Tibial artery (tissue), 4 donors: ENCODE measurements around the gene CASD1.

Experiments
- DNase-seq, 2 donors: peaks; one replicate each; pipeline ENCODE4 v3.0.0-alpha.2; 2019
- H3K27ac ChIP-seq, 2 donors: fragments of 200-600 bp; sonication (generic) in 1 of 2; 1 replicate in 1 of 2; 2 replicates in 1 of 2; pipeline ENCODE4 v1.5.1; 2018 to 2019; ENCODE audit warnings: mild to moderate bottlenecking in 1 of 2
- H3K27me3 ChIP-seq, 2 donors: fragments of 200-600 bp; sonication (generic) in 1 of 2; one replicate each; pipeline versions ENCODE4 v1.5.1 to v1.6.0; 2016 to 2019
- H3K36me3 ChIP-seq, 3 donors: fragments of 200-600 bp; sonication (generic) in 2 of 3; one replicate each; pipeline ENCODE4 v1.5.1; 2016 to 2019; ENCODE audit warnings: mild to moderate bottlenecking in 2 of 3
- H3K4me1 ChIP-seq, 4 donors: fragments of 200-600 bp; sonication (generic) in 2 of 4; 1 replicate in 3 of 4; 2 replicates in 1 of 4; pipeline ENCODE4 v1.5.1; 2016 to 2019
- H3K4me3 ChIP-seq, 2 donors: fragments of 200-600 bp; sonication (generic) in 1 of 2; 1 replicate in 1 of 2; 2 replicates in 1 of 2; pipeline ENCODE4 v1.5.1; 2018 to 2019; ENCODE audit warnings: mild to moderate bottlenecking in 2 of 2
- H3K9me3 ChIP-seq, 3 donors: fragments of 200-600 bp; sonication (generic) in 1 of 3; one replicate each; pipeline ENCODE4 v1.5.1; 2016 to 2019
- CTCF ChIP-seq, 2 experiments: fragments of 200-600 bp in 1 of 2; fragments of 450-650 bp in 1 of 2; IDR thresholded peaks; one replicate each; pipeline ENCODE4 v1.5.1; 2017 to 2019; ENCODE audit warnings: antibody characterized with exemption in 2 of 2, mild to moderate bottlenecking in 1 of 2, moderate library complexity in 1 of 2
- intact Hi-C: fragments of 100-400 bp; cut with DNase I; formaldehyde crosslinking; loops from one replicate; pipeline ENCODE4 v1.15.0; 2023; ENCODE audit warnings: low total_unique reads

The CASD1 gene

GRCh38 chr7:94513565-94513860 lies 3.9 kb downstream of the CASD1 start:
- Histone ChIP-seq H3K27me3 (no peaks in the 10 kb centered on the region), H3K27ac (no peak overlapping the region), H3K4me3 (no peak overlapping the region), H3K36me3 (no peaks in the 10 kb centered on the region), H3K4me1 (peaks cover 0 to 16% (median 4%) of the 10 kb centered on the region in 4 donors), H3K9me3 (no peaks in the 10 kb centered on the region)
- DNase-seq: no peak
- no peak for TF ChIP-seq CTCF (IDR thresholded peaks at IDR 0.05)
- intact Hi-C loops: no loop called here

- DNase-seq: no peak
Measured at GRCh38 chr7:94514140-94514889, 4.7 kb downstream of the CASD1 start.

GRCh38 chr7:94514917-94515316 lies 5.3 kb downstream of the CASD1 start:
- peaks cover 0 to 16% (median 4%) of the 10 kb centered on the region in 4 donors for H3K4me1 ChIP-seq
- H3K27ac ChIP-seq: no peak overlapping the region
- no peak for TF ChIP-seq CTCF (IDR thresholded peaks at IDR 0.05)
- DNase-seq: no peak
- H3K36me3 ChIP-seq: no peaks in the 10 kb centered on the region
- H3K4me3 ChIP-seq: no peak overlapping the region
- H3K9me3 ChIP-seq: no peaks in the 10 kb centered on the region
- H3K27me3 ChIP-seq: no peaks in the 10 kb centered on the region
- intact Hi-C loops: no loop called here

More at GRCh38 chr7:94514140-94514889, 4.7 kb downstream of the CASD1 start:
- no peak overlapping the region for H3K4me3 ChIP-seq
- no peaks in the 10 kb centered on the region for H3K36me3 ChIP-seq
- H3K4me1 ChIP-seq: peaks cover 0 to 16% (median 4%) of the 10 kb centered on the region in 4 donors
- TF ChIP-seq CTCF (IDR thresholded peaks at IDR 0.05): no peak
- H3K27me3 ChIP-seq: no peaks in the 10 kb centered on the region
- no peak overlapping the region for H3K27ac ChIP-seq
- no peaks in the 10 kb centered on the region for H3K9me3 ChIP-seq
- intact Hi-C loops: no loop called here

- no peaks in the 10 kb centered on the region for H3K4me1 ChIP-seq
- no peaks in the 10 kb centered on the region for H3K27me3 ChIP-seq
- no peak for TF ChIP-seq CTCF (IDR thresholded peaks at IDR 0.05)
- no peaks in the 10 kb centered on the region for H3K9me3 ChIP-seq
- H3K27ac ChIP-seq: no peak overlapping the region
- no peak overlapping the region for H3K4me3 ChIP-seq
- no peak for DNase-seq
- intact Hi-C loops: no loop called here
- peaks cover 0 to 5% (median 4%) of the 10 kb centered on the region in 3 donors for H3K36me3 ChIP-seq
Measured at GRCh38 chr7:94525923-94526322, 16.3 kb downstream of the CASD1 start.

GRCh38 chr7:94529516-94529915 lies 19.9 kb downstream of the CASD1 start:
- Histone ChIP-seq H3K27me3 (no peaks in the 10 kb centered on the region), H3K27ac (no peak overlapping the region), H3K4me1 (no peaks in the 10 kb centered on the region), H3K36me3 (peaks cover 16 to 17% (median 16%) of the 10 kb centered on the region in 3 donors), H3K4me3 (no peak overlapping the region), H3K9me3 (no peaks in the 10 kb centered on the region)
- no peak for TF ChIP-seq CTCF (IDR thresholded peaks at IDR 0.05)
- intact Hi-C loops: no loop called here
- DNase-seq: no peak
